Left lung (tissue), 10 donors: Measurements from ENCODE around the gene NF2. TPM values are rescaled to one million over a fixed set of nuclear protein-coding genes. Genes with fewer than 3 reads are reported as not detected.

Source experiments
- ATAC-seq: fragments of 200-7000 bp; cut with Tn5 transposase; one replicate; pipeline ENCODE4 v1.9.1; 2020; ENCODE audit warnings: moderate library complexity
- DNase-seq, 4 donors: peaks; one replicate each; pipeline ENCODE4 v3.0.0-alpha.2; 2013 to 2020
- H3K27ac ChIP-seq, 2 donors: fragments of 200-600 bp; sonication (generic) in 1 of 2; one replicate each; pipeline versions ENCODE4 v1.5.0 to v1.8.0; 2020 to 2021
- H3K27me3 ChIP-seq, 2 donors: fragments of 200-600 bp; sonication (generic) in 1 of 2; one replicate each; pipeline versions ENCODE4 v1.5.0 to v1.8.0; 2020 to 2021
- H3K36me3 ChIP-seq, 2 donors: fragments of 200-600 bp; sonication (generic) in 1 of 2; one replicate each; pipeline versions ENCODE4 v1.5.0 to v1.8.0; 2020 to 2021
- H3K4me1 ChIP-seq, 2 donors: fragments of 200-600 bp; one replicate each; pipeline ENCODE4 v1.8.0; 2021
- H3K4me3 ChIP-seq, 2 donors: fragments of 200-600 bp; sonication (generic) in 1 of 2; one replicate each; pipeline versions ENCODE4 v1.5.0 to v1.8.0; 2020 to 2021; ENCODE audit warnings: mild to moderate bottlenecking in 1 of 2
- H3K9me3 ChIP-seq, 2 donors: fragments of 200-600 bp; sonication (generic) in 1 of 2; one replicate each; pipeline versions ENCODE4 v1.5.0 to v1.8.0; 2020 to 2021
- intact Hi-C, 2 donors: fragments of 100-400 bp; cut with DNase I; formaldehyde crosslinking; loops; one replicate each; pipeline versions ENCODE4 v1.11.2 to v1.14.2; 2022
- polyA plus RNA-seq, 6 donors: library from polyadenylated mRNA; unstranded; fragments of 120-200 nt; gene quantifications; one replicate each; pipeline ENCODE4 v1.2.1, GENCODE V29; 2013; ENCODE audit not compliant: insufficient read length in 6 of 6
- total RNA-seq, 2 donors: library from RNA; stranded (reverse); fragmentation: NEBNext Ultra II Directional; extraction: Animal tissue kit (Norgen Biotek cat#: 25700); gene quantifications; one replicate each; pipeline ENCODE4 v1.2.1, GENCODE V29; 2021
- TF ChIP-seq, protein P1 (sequence below), 2 donors: fragments of 200-600 bp; sonication (generic) in 1 of 2; IDR thresholded peaks; one replicate each; pipeline versions ENCODE4 v1.5.0 to v1.8.0; 2021; ENCODE audit warnings: antibody characterized with exemption in 2 of 2
- donor health status: DM: no; HTN: yes; CAD: no.
- donor health status: DM: no; HTN: no; CAD: no.

The NF2 gene
- total and polyA plus RNA-seq, 8 donors: 20.1 to 65.3 (median 23.4) TPM

DNA sequence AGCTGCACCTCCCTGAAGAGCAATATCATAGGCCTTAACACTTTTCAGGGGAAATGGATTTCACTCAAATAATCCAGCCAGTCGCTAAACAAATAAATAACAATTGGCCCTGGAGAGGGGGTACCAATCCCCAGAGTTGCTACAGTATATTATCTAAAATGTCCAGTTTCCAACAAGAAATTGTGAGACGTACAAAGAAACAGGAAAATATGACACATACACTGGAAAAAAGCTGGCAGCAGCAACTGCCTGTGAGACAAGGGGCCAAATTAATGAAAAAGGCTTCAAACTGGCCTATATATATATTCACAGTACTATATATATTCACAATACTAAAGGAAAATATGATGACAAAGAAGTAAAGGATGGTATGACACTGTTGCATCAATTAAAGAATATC is 4.0 kb downstream of the NF2 start:
- Histone ChIP-seq H3K4me1 (peaks cover 6 to 32% of the 10 kb centered on the region in 2 donors), H3K27me3 (no peaks in the 10 kb centered on the region), H3K4me3 (no peak overlapping the region), H3K27ac (no peak overlapping the region), H3K36me3 (no peaks in the 10 kb centered on the region), H3K9me3 (no peaks in the 10 kb centered on the region)
- intact Hi-C loops: no loop called here
- no peak for DNase-seq
- TF ChIP-seq, protein P1, sequence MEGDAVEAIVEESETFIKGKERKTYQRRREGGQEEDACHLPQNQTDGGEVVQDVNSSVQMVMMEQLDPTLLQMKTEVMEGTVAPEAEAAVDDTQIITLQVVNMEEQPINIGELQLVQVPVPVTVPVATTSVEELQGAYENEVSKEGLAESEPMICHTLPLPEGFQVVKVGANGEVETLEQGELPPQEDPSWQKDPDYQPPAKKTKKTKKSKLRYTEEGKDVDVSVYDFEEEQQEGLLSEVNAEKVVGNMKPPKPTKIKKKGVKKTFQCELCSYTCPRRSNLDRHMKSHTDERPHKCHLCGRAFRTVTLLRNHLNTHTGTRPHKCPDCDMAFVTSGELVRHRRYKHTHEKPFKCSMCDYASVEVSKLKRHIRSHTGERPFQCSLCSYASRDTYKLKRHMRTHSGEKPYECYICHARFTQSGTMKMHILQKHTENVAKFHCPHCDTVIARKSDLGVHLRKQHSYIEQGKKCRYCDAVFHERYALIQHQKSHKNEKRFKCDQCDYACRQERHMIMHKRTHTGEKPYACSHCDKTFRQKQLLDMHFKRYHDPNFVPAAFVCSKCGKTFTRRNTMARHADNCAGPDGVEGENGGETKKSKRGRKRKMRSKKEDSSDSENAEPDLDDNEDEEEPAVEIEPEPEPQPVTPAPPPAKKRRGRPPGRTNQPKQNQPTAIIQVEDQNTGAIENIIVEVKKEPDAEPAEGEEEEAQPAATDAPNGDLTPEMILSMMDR (IDR thresholded peaks at IDR 0.05): no peak
- ATAC-seq: no peak

DNA sequence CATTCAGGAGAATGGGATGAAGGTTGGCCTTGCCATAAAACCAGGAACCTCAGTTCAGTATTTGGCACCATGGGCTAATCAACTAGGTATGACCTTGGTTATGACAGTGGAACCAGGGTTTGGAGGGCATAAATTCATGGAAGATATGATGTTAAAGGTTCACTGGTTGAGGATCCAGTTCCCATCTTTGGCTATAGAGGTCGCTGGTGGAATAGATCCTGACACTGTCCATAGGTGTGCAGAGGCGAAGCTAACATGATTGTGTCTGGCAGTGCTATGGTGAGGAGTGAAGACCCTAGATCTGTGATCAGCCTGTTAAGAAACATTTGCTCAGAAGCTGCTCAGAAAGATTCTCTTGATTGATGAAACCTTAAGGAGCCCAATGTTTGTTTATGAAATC is 5.7 kb downstream of the NF2 start:
- Histone ChIP-seq H3K27ac (no peak overlapping the region), H3K9me3 (no peaks in the 10 kb centered on the region), H3K4me3 (no peak overlapping the region), H3K27me3 (no peaks in the 10 kb centered on the region), H3K36me3 (no peaks in the 10 kb centered on the region), H3K4me1 (peaks cover 5 to 23% of the 10 kb centered on the region in 2 donors)
- ATAC-seq: peak; percentile 58
- TF ChIP-seq, protein P1 (IDR thresholded peaks at IDR 0.05): no peak
- no peak for DNase-seq
- intact Hi-C loops: no loop called here

DNA sequence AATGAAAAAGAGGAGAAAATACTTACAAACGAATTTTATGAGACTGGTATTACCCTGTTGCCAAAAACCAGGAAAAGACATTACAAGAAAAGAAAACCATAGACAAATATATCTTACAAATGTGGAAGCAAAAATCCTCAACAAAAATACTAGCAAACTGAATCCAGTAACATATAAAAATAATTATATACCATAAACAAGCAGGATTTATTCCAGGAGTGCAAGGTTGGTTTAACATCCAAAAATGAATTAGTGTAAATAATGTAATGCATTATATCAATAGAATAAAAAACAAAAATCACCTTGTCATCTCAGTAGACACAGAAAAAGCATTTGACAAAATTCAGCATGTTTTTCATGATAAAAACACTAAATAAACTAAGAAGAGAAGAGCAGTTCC is 7.3 kb downstream of the NF2 start:
- intact Hi-C loops: no loop called here
- no peaks in the 10 kb centered on the region for H3K27me3 ChIP-seq
- peaks cover 0 to 7% of the 10 kb centered on the region in 2 donors for H3K4me1 ChIP-seq
- H3K27ac ChIP-seq: no peak overlapping the region
- H3K9me3 ChIP-seq: no peaks in the 10 kb centered on the region
- no peak for ATAC-seq
- no peak for DNase-seq
- TF ChIP-seq, protein P1 (IDR thresholded peaks at IDR 0.05): no peak
- H3K4me3 ChIP-seq: no peak overlapping the region
- H3K36me3 ChIP-seq: no peaks in the 10 kb centered on the region

DNA sequence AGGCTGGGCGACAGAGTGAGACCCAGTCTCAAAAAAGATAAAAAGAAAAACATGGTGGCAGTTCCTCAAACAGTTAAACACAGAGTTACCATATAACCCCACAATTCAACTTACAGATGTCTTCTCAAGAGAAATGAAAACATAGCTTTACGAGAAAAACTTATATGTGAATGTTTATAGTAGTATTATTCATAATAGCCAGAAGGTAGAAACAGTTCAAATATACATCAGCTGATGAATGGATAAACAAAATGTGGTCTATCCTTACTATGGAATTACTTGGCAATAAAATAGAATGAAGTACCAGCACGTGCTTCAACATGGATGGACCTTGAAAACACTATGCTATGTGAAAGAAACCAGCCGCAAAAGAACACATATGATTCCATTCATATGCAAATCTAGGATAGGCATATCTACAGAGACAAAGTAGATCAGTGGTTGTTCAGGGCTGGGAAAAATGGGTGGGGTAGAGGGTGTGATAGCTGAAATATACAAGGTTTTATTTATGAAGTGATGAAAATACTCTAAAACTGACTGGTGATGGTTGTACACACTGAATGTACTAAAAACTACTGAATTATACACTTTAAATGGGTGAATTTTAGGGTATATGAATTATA is 12.4 kb downstream of the NF2 start:
- TF ChIP-seq, protein P1 (IDR thresholded peaks at IDR 0.05): no peak
- Histone ChIP-seq H3K27ac (no peak overlapping the region), H3K4me3 (no peak overlapping the region), H3K4me1 (peaks cover 5 to 15% of the 10 kb centered on the region in 2 donors), H3K36me3 (no peaks in the 10 kb centered on the region), H3K27me3 (no peaks in the 10 kb centered on the region), H3K9me3 (no peaks in the 10 kb centered on the region)
- DNase-seq (no peak), ATAC-seq (no peak)
- intact Hi-C loops: no loop called here

DNA sequence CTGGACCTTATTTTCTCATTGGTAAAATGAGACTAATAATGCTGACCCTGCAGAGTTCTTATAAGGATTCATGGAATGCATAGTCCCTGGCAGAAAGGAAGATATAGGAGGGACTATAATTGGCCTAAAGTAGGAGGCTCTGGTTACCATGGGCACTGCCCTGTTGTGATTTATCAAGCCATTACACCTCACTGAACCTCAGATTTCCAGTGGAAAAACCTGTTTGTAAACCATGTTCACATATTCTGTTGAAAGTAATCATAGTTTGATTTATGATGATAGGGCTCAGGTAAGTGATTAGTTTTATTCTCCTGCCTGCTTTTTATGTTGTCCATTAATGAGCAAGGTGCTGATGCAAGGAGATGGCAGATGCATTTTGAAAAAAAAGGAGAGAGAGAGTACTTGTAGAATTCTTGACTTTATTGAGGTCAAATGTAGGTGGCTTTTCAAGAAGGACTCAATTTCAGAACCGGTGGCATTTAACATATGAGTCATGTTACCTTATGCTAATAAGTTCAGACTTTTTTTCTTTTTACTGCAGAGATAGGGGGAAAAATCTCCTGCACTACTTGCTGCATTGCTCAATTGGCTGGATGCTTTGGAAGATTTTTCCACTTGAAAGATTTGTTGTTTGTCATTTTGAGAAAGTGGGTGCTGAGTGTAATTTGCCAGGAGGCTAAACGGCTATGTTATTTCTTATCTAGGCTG is 14.6 kb downstream of the NF2 start:
- Histone ChIP-seq H3K27ac (peak overlapping the region in 1 of 2 donors; percentile 25), H3K4me1 (peaks cover 20 to 33% of the 10 kb centered on the region in 2 donors), H3K36me3 (no peaks in the 10 kb centered on the region), H3K27me3 (no peaks in the 10 kb centered on the region), H3K9me3 (no peaks in the 10 kb centered on the region), H3K4me3 (no peak overlapping the region)
- intact Hi-C loops: no loop called here
- TF ChIP-seq, protein P1 (IDR thresholded peaks at IDR 0.05): no peak
- peak; percentile 66 for ATAC-seq
- DNase-seq: peak in 2 of 4 donors; percentile 39 to 60
